HepG2 (cell line): ENCODE results near the gene MAP1B. TPM values are rescaled to one million over a fixed set of nuclear protein-coding genes. Genes with fewer than 3 reads are reported as not detected.

Experiments used
- ATAC-seq: fragments of 200-7000 bp; cut with Tn5 transposase; 3 replicates; pipeline ENCODE4 v1.9.1; 2020; ENCODE audit warnings: mild to moderate bottlenecking, moderate library complexity
- BruUV-seq: library from RNA; stranded (reverse); fragments of 400-500 nt; replicated peaks from 2 replicates; lab custom pipeline; 2021; lab: Mats Ljungman, UMichigan
- CTCF ChIA-PET: fragments of 300-600 bp; formaldehyde crosslinking; extraction: SDS; loops from one replicate; lab custom pipeline; 2021; ENCODE audit warnings: low total read pairs, inconsistent platforms, low intra/inter-chr PET ratio; lab: Yijun Ruan, JAX
- POLR2A ChIA-PET: fragments of 350-600 bp; sonication (Branson Sonifier 250); formaldehyde crosslinking; loops from one replicate; lab custom pipeline; 2020; ENCODE audit warnings: antibody characterized with exemption, inconsistent platforms; lab: Yijun Ruan, JAX
- DNase-seq: peaks from one replicate; pipeline ENCODE4 v3.0.0-alpha.2; 2015; ENCODE audit warnings: low spot score
- FAIRE-seq: peaks from 3 replicates; lab custom pipeline; 2011; peaks lifted over from hg19 to GRCh38; lab: Jason Lieb, UNC
- H2AFZ ChIP-seq: one replicate; pipeline ENCODE4 v1.6.1; 2011; ENCODE audit warnings: low read length, inconsistent platforms
- H3K27ac ChIP-seq: fragments of 300-600 bp; 3 replicates; pipeline ENCODE4 v1.8.0; 2011; ENCODE audit warnings: mixed run types, mild to moderate bottlenecking, mixed read lengths, low read length, inconsistent platforms; ENCODE audit not compliant: insufficient read depth; ENCODE audit errors: extremely low read length
- H3K27me3 ChIP-seq, 2 experiments: fragments of 200-600 bp in 1 of 2; 2 replicates in 1 of 2; 3 replicates in 1 of 2; pipeline versions ENCODE4 v1.6.0 to v1.8.0; 2011; ENCODE audit warnings: low read length in 2 of 2, mild to moderate bottlenecking in 2 of 2, moderate library complexity in 2 of 2, inconsistent platforms in 1 of 2; ENCODE audit not compliant: insufficient read depth in 2 of 2, control insufficient read depth in 1 of 2
- H3K36me3 ChIP-seq, 2 experiments: fragments of 200-600 bp in 1 of 2; replicated peaks in 1 of 2; 2 replicates in 1 of 2; 3 replicates in 1 of 2; pipeline versions ENCODE4 v1.5.1 to v1.8.0; 2011; ENCODE audit warnings: low read length in 2 of 2, inconsistent platforms in 1 of 2; ENCODE audit not compliant: insufficient read depth in 2 of 2, control insufficient read depth in 1 of 2
- H3K4me1 ChIP-seq: 2 replicates; pipeline ENCODE4 v1.5.1; 2012; ENCODE audit warnings: low read length, inconsistent platforms; ENCODE audit not compliant: insufficient read depth
- H3K4me2 ChIP-seq: 2 replicates; pipeline ENCODE4 v1.6.0; 2011; ENCODE audit warnings: low read depth, low read length, inconsistent platforms
- H3K4me3 ChIP-seq, 3 experiments: fragments of 200-600 bp in 1 of 3; sonication (generic), shearing (Covaris generic) in 1 of 3; replicated peaks in 1 of 3; 2 replicates each; pipeline ENCODE4 v1.5.1; 2011 to 2016; ENCODE audit warnings: low read length in 3 of 3, inconsistent platforms in 2 of 3, low read depth in 2 of 3, mild to moderate bottlenecking in 2 of 3, control low read depth in 1 of 3, mixed read lengths in 1 of 3; ENCODE audit not compliant: insufficient read depth in 1 of 3
- H3K79me2 ChIP-seq: one replicate; pipeline ENCODE4 v1.6.1; 2011; ENCODE audit warnings: low read length, inconsistent platforms; ENCODE audit not compliant: insufficient read depth
- H3K9ac ChIP-seq: 2 replicates; pipeline ENCODE4 v1.6.0; 2011; ENCODE audit warnings: mild to moderate bottlenecking, low read depth, low read length, inconsistent platforms; ENCODE audit not compliant: insufficient read depth
- H3K9me3 ChIP-seq: 2 replicates; pipeline ENCODE4 v1.5.1; 2012; ENCODE audit warnings: mild to moderate bottlenecking, low read length
- H4K20me1 ChIP-seq: 2 replicates; pipeline ENCODE4 v1.6.0; 2011; ENCODE audit warnings: inconsistent platforms, mild to moderate bottlenecking, low read length, moderate library complexity; ENCODE audit not compliant: insufficient read depth
- CEBPB ChIP-seq: IDR thresholded peaks from 2 replicates; pipeline ENCODE4 v1.6.1; 2011; ENCODE audit warnings: low read depth, low read length, improper control_type of control experiment, borderline replicate concordance
- NPAS2 ChIP-seq: sonication (generic); formaldehyde crosslinking; IDR thresholded peaks from 2 replicates; pipeline ENCODE4 v1.8.0; 2022; ENCODE audit warnings: mild to moderate bottlenecking, missing genetic modification reagents, borderline replicate concordance
- SOX6 ChIP-seq, 2 experiments: fragments of 450-650 bp in 1 of 2; sonication (generic) in 1 of 2; formaldehyde crosslinking in 1 of 2; IDR thresholded peaks; 2 replicates each; pipeline versions ENCODE4 v1.4.0 to v1.6.1; 2017 to 2020; ENCODE audit warnings: antibody characterized with exemption in 1 of 2, mild to moderate bottlenecking in 1 of 2, missing genetic modification reagents in 1 of 2
- YEATS4 ChIP-seq: sonication (generic); formaldehyde crosslinking; IDR thresholded peaks from 2 replicates; pipeline ENCODE4 v1.4.0; 2020; ENCODE audit warnings: missing genetic modification reagents, borderline replicate concordance
- ZNF563 ChIP-seq: sonication (generic); formaldehyde crosslinking; IDR thresholded peaks from 2 replicates; pipeline ENCODE4 v1.8.0; 2022; ENCODE audit warnings: mild to moderate bottlenecking, moderate library complexity, missing genetic modification reagents
- WGBS: methylation state at CpG from one replicate; pipeline ENCODE4 v1.1.6; 2017; ENCODE audit warnings: low lambda C conversion rate; 5-methylcytosine and 5-hydroxymethylcytosine counted together
- in situ Hi-C: cut with HindIII; loops from 2 replicates; pipeline ENCODE4 v1.10.0; 2017; ENCODE audit warnings: low pct_unique_long_range_greater_than_20kb; ENCODE audit not compliant: extremely low pct_ligation_motif_present
- intact Hi-C: fragments of 100-400 bp; cut with micrococcal nuclease; formaldehyde crosslinking; loops from one replicate; pipeline ENCODE4 v1.10.0; 2022; ENCODE audit not compliant: unreplicated experiment
- polyA plus RNA-seq, 8 experiments: library from polyadenylated mRNA; depleted of rRNA in 3 of 8; stranded (reverse) in 7 of 8; unstranded in 1 of 8; fragments of >200 nt; fragmentation: Illumina TruSeq in 4 of 8; extraction: Trizol in 4 of 8; gene quantifications; 2 replicates each; pipeline versions ENCODE4 v1.2.1 to v1.2.3, GENCODE V29; 2011 to 2016; ENCODE audit warnings: low read depth in 4 of 8, missing spikeins in 1 of 8, mixed read lengths in 1 of 8; ENCODE audit not compliant: insufficient read depth in 1 of 8
- total RNA-seq, 5 experiments: library from RNA; depleted of rRNA; stranded (reverse); fragments of >200 nt; fragmentation: Illumina TruSeq; extraction: Trizol; gene quantifications; 2 replicates each; pipeline ENCODE4 v1.2.3, GENCODE V29; 2016; ENCODE audit warnings: low read depth in 1 of 5

Gene MAP1B
- total and polyA plus RNA-seq, 2 of the 13 experiments (the other 11 are each of a cell fraction or from before 2014, with no cell fraction given): 3.3 to 6.2 TPM

DNA sequence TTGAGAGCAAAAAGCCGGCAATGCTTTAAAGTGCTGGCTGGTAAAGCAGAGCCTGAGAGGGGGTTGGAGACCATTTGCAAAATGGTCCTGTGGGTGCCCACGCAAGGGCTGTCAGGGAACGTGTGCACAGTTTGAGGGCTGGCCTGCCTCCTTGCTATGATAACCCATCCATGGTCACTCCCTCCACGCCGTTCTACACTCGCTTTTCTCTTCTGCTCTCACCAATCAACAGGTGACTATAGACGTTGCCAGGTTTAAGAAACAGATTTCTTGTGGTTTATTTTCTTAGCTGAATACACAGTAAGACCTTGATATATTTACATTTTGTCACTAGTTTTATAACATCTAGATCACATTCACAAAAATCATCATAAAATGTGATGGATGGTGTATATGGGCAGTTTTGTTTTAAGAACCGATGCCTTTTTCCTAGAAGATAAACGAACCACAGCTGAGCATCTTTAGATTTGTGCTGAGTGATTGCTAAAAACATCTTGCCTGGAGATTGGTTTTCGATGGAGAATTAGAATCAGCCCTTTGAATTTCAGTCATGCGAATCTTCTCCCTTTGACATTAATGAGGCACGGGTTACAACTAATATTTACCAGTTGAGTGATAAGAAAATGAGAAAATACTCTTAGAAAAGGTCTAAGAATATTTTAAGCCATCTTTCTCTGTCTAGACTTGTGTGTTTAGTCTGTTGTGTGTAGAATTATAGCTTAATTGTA is 13.9 kb downstream of the MAP1B start (continued):
- no peak for TF ChIP-seq ZNF563 (CRISPR knock-in tag)
- no peak for TF ChIP-seq YEATS4 (CRISPR knock-in tag)
- no peak for TF ChIP-seq NPAS2

DNA sequence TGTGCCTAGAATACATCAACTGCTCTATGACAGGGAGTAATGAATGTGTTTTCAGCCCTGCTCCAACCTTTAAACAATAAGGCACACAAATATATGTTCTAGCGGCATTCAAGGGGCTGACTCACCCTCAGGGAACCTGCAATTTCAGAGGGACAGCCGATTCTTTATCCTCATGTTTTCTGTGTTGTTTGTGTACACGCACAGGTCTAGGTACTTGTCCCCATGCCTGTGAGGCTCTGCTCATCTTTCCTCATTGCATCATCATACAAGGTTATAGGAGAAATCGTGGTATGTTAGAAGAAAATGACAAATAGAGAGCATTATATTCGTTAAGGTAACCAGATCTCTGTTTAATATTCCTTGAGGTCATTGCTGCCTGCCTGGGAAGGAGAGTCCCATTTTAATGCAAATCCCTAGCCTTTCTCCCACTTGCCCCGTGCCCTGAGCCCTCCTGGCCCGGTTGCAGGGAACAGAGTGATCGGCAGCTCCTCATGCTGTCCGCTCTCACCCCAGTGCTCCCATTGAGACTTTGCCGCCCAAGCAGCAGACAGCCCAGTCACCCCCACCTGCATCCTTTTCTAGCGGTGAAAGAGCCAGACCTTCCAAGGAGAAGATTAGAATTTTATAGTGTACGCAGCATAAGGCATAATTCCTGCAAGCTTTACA is 14.6 kb downstream of the MAP1B start:
- H2AFZ ChIP-seq: no peak overlapping the region
- H3K4me3 ChIP-seq: no peak overlapping the region
- no peaks in the 10 kb centered on the region for H4K20me1 ChIP-seq
- DNase-seq (no peak), FAIRE-seq (no peak), ATAC-seq (no peak)
- no peak overlapping the region for H3K27ac ChIP-seq
- CTCF ChIA-PET: no interaction called here
- BruUV-seq: no TSS peak
- POLR2A ChIA-PET: no interaction called here
- no peaks in the 10 kb centered on the region for H3K9me3 ChIP-seq
- TF ChIP-seq CEBPB: peak; percentile 53; the same call in 1 of the 2 replicates
- no peak for TF ChIP-seq SOX6 (IDR thresholded peaks at IDR 0.05)
- no peak for TF ChIP-seq SOX6 (CRISPR knock-in tag; IDR thresholded peaks at IDR 0.05)
- H3K4me2 ChIP-seq: no peak overlapping the region
- no peaks in the 10 kb centered on the region for H3K36me3 ChIP-seq
- in situ Hi-C loops: no loop called here
- no peak overlapping the region for H3K9ac ChIP-seq
- intact Hi-C loops: no loop called here
- 74% methylated on average over 12 of the region's 12 CpGs for WGBS
- no peaks in the 10 kb centered on the region for H3K79me2 ChIP-seq
- H3K4me1 ChIP-seq: no peaks in the 10 kb centered on the region
- no peaks in the 10 kb centered on the region for H3K27me3 ChIP-seq
